Panc1 (cell line): Measurements from ENCODE around the gene COL11A2. TPM values are rescaled to one million over a fixed set of nuclear protein-coding genes. Genes with fewer than 3 reads are reported as not detected.

Experiments
- ATAC-seq: fragments of 200-7000 bp; cut with Tn5 transposase; 2 replicates; pipeline ENCODE4 v1.9.1; 2020; ENCODE audit warnings: mild to moderate bottlenecking, moderate library complexity
- Bru-seq: library from RNA; stranded (reverse); fragments of 400-500 nt; gene quantifications from one replicate; lab custom pipeline; 2021; lab: Mats Ljungman, UMichigan
- BruChase-seq, 2 experiments: library from RNA; stranded (reverse); fragments of 400-500 nt; gene quantifications; one replicate each; lab custom pipeline; 2021; lab: Mats Ljungman, UMichigan
- BruUV-seq: library from RNA; stranded (reverse); fragments of 400-500 nt; replicated peaks from 2 replicates; lab custom pipeline; 2021; lab: Mats Ljungman, UMichigan
- CTCF ChIA-PET: fragments of 300-600 bp; sonication (Branson Sonifier 250); formaldehyde crosslinking; loops from one replicate; lab custom pipeline; 2022; ENCODE audit warnings: antibody characterized with exemption; lab: Charles Lee
- POLR2A ChIA-PET: fragments of 300-600 bp; sonication (Branson Sonifier 250); formaldehyde crosslinking; loops from one replicate; lab custom pipeline; 2022; ENCODE audit warnings: antibody characterized with exemption; lab: Charles Lee
- DNase-seq: peaks from one replicate; pipeline ENCODE4 v3.0.0-alpha.2; 2010; ENCODE audit warnings: low read depth, low spot score
- H3K27ac ChIP-seq: 2 replicates; pipeline ENCODE4 v1.5.1; 2011; ENCODE audit warnings: mild to moderate bottlenecking, low read length, inconsistent platforms
- H3K27me3 ChIP-seq: fragments of 200-500 bp; sonication (Bioruptor generic); 2 replicates; pipeline ENCODE4 v1.6.0; 2014; ENCODE audit warnings: low read length, inconsistent platforms; ENCODE audit not compliant: control insufficient read depth, insufficient read depth
- H3K36me3 ChIP-seq: fragments of 200-500 bp; sonication (Bioruptor generic); 2 replicates; pipeline ENCODE4 v1.5.1; 2014; ENCODE audit warnings: inconsistent platforms, mild to moderate bottlenecking, low read length, moderate library complexity; ENCODE audit not compliant: control insufficient read depth, insufficient read depth
- H3K4me1 ChIP-seq: 2 replicates; pipeline ENCODE4 v1.5.1; 2011; ENCODE audit warnings: inconsistent platforms, mild to moderate bottlenecking, low read length, moderate library complexity; ENCODE audit not compliant: control insufficient read depth, insufficient read depth
- H3K4me3 ChIP-seq, 2 experiments: 2 replicates each; pipeline ENCODE4 v1.5.1; 2011 to 2012; ENCODE audit warnings: low read depth in 2 of 2, low read length in 2 of 2, mild to moderate bottlenecking in 2 of 2, inconsistent platforms in 1 of 2, moderate library complexity in 1 of 2
- H3K9me3 ChIP-seq: fragments of 200-500 bp; sonication (Bioruptor generic); 2 replicates; pipeline ENCODE4 v1.5.1; 2014; ENCODE audit warnings: low read depth, mild to moderate bottlenecking, inconsistent platforms, low read length, moderate library complexity; ENCODE audit not compliant: control insufficient read depth, insufficient read depth
- CTCF ChIP-seq: fragments of 450-650 bp; IDR thresholded peaks from 2 replicates; pipeline ENCODE4 v1.5.1; 2017; ENCODE audit warnings: mild to moderate bottlenecking
- POLR2AphosphoS5 ChIP-seq: IDR thresholded peaks from 2 replicates; pipeline ENCODE4 v1.6.1; 2012; ENCODE audit warnings: mild to moderate bottlenecking, low read depth, low read length, moderate library complexity
- SIN3A ChIP-seq: IDR thresholded peaks from 2 replicates; pipeline ENCODE4 v1.6.1; 2012; ENCODE audit warnings: low read depth, mild to moderate bottlenecking, low read length, moderate library complexity, borderline replicate concordance; ENCODE audit not compliant: insufficient read depth
- TCF7L2 ChIP-seq: IDR thresholded peaks from 2 replicates; pipeline ENCODE4 v1.6.1; 2011; ENCODE audit warnings: mild to moderate bottlenecking, low read depth, low read length, inconsistent platforms
- in situ Hi-C: cut with HindIII; loops from 2 replicates; pipeline ENCODE4 v1.10.0; 2016; ENCODE audit warnings: low sequenced_read_pairs, low pct_unique_long_range_greater_than_20kb
- intact Hi-C: fragments of 100-400 bp; cut with micrococcal nuclease; formaldehyde crosslinking; loops from one replicate; pipeline ENCODE4 v1.10.0; 2022; ENCODE audit not compliant: unreplicated experiment
- long read RNA-seq: library from polyadenylated mRNA; unstranded; transcript quantifications from one replicate; pipeline ENCODE4 v2.0.0, GENCODE V29; 2021; ENCODE audit not compliant: unreplicated experiment
- polyA plus RNA-seq: library from polyadenylated mRNA; unstranded; fragments of >200 nt; gene quantifications from one replicate; pipeline ENCODE4 v1.2.1, GENCODE V29; 2012; ENCODE audit warnings: missing spikeins; ENCODE audit not compliant: insufficient read length
- total RNA-seq: library from RNA; stranded (reverse); gene quantifications from one replicate; pipeline ENCODE4 v1.2.1, GENCODE V29; 2021; ENCODE audit not compliant: unreplicated experiment
- TF ChIP-seq, protein P1 (sequence below), 2 experiments: IDR thresholded peaks; 2 replicates each; pipeline ENCODE4 v1.6.1; 2011 to 2012; ENCODE audit warnings: low read depth in 2 of 2, control low read depth in 1 of 2, low read length in 1 of 2, mild to moderate bottlenecking in 1 of 2, moderate library complexity in 1 of 2; ENCODE audit not compliant: insufficient read depth in 1 of 2

Gene COL11A2
- total RNA-seq (0.57 TPM), Bru-seq, nascent RNA (percentile 21 among the genes with signal in this experiment), BruChase-seq, experiment 1, labeled RNA remaining after a 2-hour chase (percentile 23 among the genes with signal in this experiment), BruChase-seq, experiment 2, labeled RNA remaining after a 6-hour chase (percentile 29 among the genes with signal in this experiment)
- 0.94 TPM for polyA plus RNA-seq
- long read RNA-seq, partial matches to known transcripts, result 1 of 2 reads
- long read RNA-seq, other reads (novel, unspliced or antisense), result 1 of 2 reads

- no TSS peak for BruUV-seq
- ATAC-seq (no peak), DNase-seq (no peak)
- H3K4me3 ChIP-seq, result peak within 1 kb of the TSS; percentile 32 to 53
- no peaks in the 10 kb centered on the region for H3K9me3 ChIP-seq
- ChIA-PET CTCF (no interaction called here), POLR2A (no interaction called here)
- H3K36me3 ChIP-seq, result peaks cover 8% of the 10 kb centered on the region; the same call in 1 of the 2 replicates
- TF ChIP-seq, protein P1, sequence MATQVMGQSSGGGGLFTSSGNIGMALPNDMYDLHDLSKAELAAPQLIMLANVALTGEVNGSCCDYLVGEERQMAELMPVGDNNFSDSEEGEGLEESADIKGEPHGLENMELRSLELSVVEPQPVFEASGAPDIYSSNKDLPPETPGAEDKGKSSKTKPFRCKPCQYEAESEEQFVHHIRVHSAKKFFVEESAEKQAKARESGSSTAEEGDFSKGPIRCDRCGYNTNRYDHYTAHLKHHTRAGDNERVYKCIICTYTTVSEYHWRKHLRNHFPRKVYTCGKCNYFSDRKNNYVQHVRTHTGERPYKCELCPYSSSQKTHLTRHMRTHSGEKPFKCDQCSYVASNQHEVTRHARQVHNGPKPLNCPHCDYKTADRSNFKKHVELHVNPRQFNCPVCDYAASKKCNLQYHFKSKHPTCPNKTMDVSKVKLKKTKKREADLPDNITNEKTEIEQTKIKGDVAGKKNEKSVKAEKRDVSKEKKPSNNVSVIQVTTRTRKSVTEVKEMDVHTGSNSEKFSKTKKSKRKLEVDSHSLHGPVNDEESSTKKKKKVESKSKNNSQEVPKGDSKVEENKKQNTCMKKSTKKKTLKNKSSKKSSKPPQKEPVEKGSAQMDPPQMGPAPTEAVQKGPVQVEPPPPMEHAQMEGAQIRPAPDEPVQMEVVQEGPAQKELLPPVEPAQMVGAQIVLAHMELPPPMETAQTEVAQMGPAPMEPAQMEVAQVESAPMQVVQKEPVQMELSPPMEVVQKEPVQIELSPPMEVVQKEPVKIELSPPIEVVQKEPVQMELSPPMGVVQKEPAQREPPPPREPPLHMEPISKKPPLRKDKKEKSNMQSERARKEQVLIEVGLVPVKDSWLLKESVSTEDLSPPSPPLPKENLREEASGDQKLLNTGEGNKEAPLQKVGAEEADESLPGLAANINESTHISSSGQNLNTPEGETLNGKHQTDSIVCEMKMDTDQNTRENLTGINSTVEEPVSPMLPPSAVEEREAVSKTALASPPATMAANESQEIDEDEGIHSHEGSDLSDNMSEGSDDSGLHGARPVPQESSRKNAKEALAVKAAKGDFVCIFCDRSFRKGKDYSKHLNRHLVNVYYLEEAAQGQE (IDR thresholded peaks at IDR 0.05; ENCODE audit: insufficient read depth in 1 of 2, low read depth in 2 of 2, low read length in 1 of 2), result no peak
- TF ChIP-seq CTCF (no peak), SIN3A (no peak), POLR2AphosphoS5 (no peak), TCF7L2 (no peak)
- in situ Hi-C loops (no loop called here), intact Hi-C loops (no loop called here)
- H3K27ac ChIP-seq, result peak within 1 kb of the TSS; percentile 39; the same call in 1 of the 2 replicates
- H3K4me1 ChIP-seq, result no peaks in the 10 kb centered on the region
- no peaks in the 10 kb centered on the region for H3K27me3 ChIP-seq
Observed at GRCh38 chr6:33192105-33192646, at the start of gene COL11A2. COL11A2 (minus strand) TSS chr6:33192467; CDS start chr6:33192240, 227 bp downstream.

DNA sequence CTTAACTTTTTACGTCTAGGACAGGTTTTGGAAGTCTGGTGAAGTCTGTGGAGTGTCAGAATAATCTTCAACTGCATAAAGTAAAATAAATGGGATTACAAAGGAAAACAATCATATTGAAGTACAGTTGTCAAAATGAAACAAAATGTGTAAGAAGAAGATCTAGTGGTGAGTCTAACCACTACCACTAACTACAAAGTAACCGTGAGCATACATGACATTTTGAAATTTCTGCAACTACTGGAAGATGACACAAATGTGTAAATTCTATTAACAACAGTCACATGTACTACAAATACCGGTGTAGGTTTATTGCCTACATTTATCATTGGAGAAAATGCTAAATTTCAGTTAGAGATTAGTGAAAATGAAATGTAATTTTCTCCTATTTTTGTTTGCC, 49.7 kb upstream of the COL11A2 start:
- POLR2A ChIA-PET, result no interaction called here
- CTCF ChIA-PET, result no interaction called here
- DNase-seq, result no peak
- in situ Hi-C loops, result no loop called here
- Histone ChIP-seq H3K27ac (no peak overlapping the region), H3K4me3 (no peak overlapping the region), H3K9me3 (no peaks in the 10 kb centered on the region), H3K27me3 (no peaks in the 10 kb centered on the region), H3K36me3 (no peaks in the 10 kb centered on the region), H3K4me1 (no peaks in the 10 kb centered on the region)
- no peak for ATAC-seq
- intact Hi-C loops, result loop anchor here (10.0 kb wide), 1 partner anchor 227 kb away; no protein-coding TSS in a partner anchor
- BruUV-seq, result no TSS peak
- TF ChIP-seq SIN3A, result no peak
- no peak for TF ChIP-seq CTCF
- TF ChIP-seq, protein P1 (IDR thresholded peaks at IDR 0.05; ENCODE audit: insufficient read depth in 1 of 2, low read depth in 2 of 2, low read length in 1 of 2), result no peak
- no peak for TF ChIP-seq POLR2AphosphoS5
- TF ChIP-seq TCF7L2, result no peak
